Aorta (tissue), 5 donors: ENCODE measurements around the gene DRGX. TPM values are rescaled to one million over a fixed set of nuclear protein-coding genes. Genes with fewer than 3 reads are reported as not detected.

Experiments used
- ATAC-seq: fragments of 200-7000 bp; cut with Tn5 transposase; one replicate; pipeline ENCODE4 v1.9.1; 2022; ENCODE audit warnings: moderate library complexity; ENCODE audit not compliant: low FRiP score
- DNase-seq, 2 donors: peaks; one replicate each; pipeline ENCODE4 v3.0.0-alpha.2; 2020
- H3K27ac ChIP-seq, 2 donors: one replicate each; pipeline ENCODE4 v1.5.1; 2013; ENCODE audit warnings: low read length in 2 of 2, mild to moderate bottlenecking in 2 of 2, moderate library complexity in 2 of 2, control low read depth in 1 of 2, inconsistent platforms in 1 of 2, low read depth in 1 of 2
- H3K27me3 ChIP-seq, 2 donors: one replicate each; pipeline ENCODE4 v1.6.1; 2013; ENCODE audit warnings: control low read depth in 1 of 2, low read length in 1 of 2, mild to moderate bottlenecking in 1 of 2, moderate library complexity in 1 of 2; ENCODE audit not compliant: insufficient read depth in 2 of 2, control insufficient read depth in 1 of 2
- H3K36me3 ChIP-seq, 2 donors: one replicate each; pipeline ENCODE4 v1.6.1; 2013; ENCODE audit warnings: control low read depth in 1 of 2, low read length in 1 of 2, mild to moderate bottlenecking in 1 of 2; ENCODE audit not compliant: insufficient read depth in 2 of 2, control insufficient read depth in 1 of 2
- H3K4me1 ChIP-seq, 2 donors: one replicate each; pipeline ENCODE4 v1.6.1; 2013; ENCODE audit warnings: low read length in 2 of 2, control low read depth in 1 of 2, mild to moderate bottlenecking in 1 of 2, moderate library complexity in 1 of 2; ENCODE audit not compliant: insufficient read depth in 2 of 2, control insufficient read depth in 1 of 2
- H3K4me3 ChIP-seq, 2 donors: one replicate each; pipeline ENCODE4 v1.5.1; 2013; ENCODE audit warnings: low read length in 2 of 2, control low read depth in 1 of 2, mild to moderate bottlenecking in 1 of 2
- H3K9me3 ChIP-seq: one replicate; pipeline ENCODE4 v1.6.1; 2013; ENCODE audit warnings: mild to moderate bottlenecking, low read length; ENCODE audit not compliant: control insufficient read depth
- WGBS, 2 donors: extraction: QIAGEN DNeasy Blood & Tissue Kit; methylation state at CpG; one replicate each; pipeline ENCODE4 v1.1.7; 2013; 5-methylcytosine and 5-hydroxymethylcytosine counted together
- intact Hi-C, 2 donors: fragments of 100-400 bp; cut with DNase I; formaldehyde crosslinking; loops; one replicate each; pipeline versions ENCODE4 v1.14.2 to v1.15.0; 2022
- polyA plus RNA-seq, 2 donors: library from polyadenylated mRNA; stranded (reverse); fragments of 200-250 nt; gene quantifications; one replicate each; pipeline ENCODE4 v1.2.3, GENCODE V29; 2013
- total RNA-seq, 2 donors: library from RNA; stranded (reverse); fragmentation: NEBNext Ultra II Directional; extraction: Animal tissue kit (Norgen Biotek cat#: 25700); gene quantifications; one replicate each; pipeline ENCODE4 v1.2.1, GENCODE V29; 2021
- donor health status: healthy with polysubstance abuse.
- donor health status: Bipolar disorder and iron deficiency.
- donor health status: DM: no; HTN: no; CAD: no.
- donor health status: DM: no; HTN: no; CAD: no.
- donor health status: DM: yes; HTN: yes; CAD: no.

The DRGX gene
- total and polyA plus RNA-seq, 4 donors, result not detected

- H3K27me3 ChIP-seq, result no peaks in the 10 kb centered on the region
- intact Hi-C loops, result no loop called here
- DNase-seq, result no peak
- no peaks in the 10 kb centered on the region for H3K9me3 ChIP-seq
- no peak for ATAC-seq
- H3K27ac ChIP-seq, result no peak overlapping the region
- H3K4me1 ChIP-seq, result no peaks in the 10 kb centered on the region
- H3K36me3 ChIP-seq, result no peaks in the 10 kb centered on the region
- 62 to 68% methylated on average over 13 of the region's 13 CpGs for WGBS, 2 donors
- H3K4me3 ChIP-seq, result no peak overlapping the region
Measured at GRCh38 chr10:49379596-49380410, 16.1 kb downstream of the DRGX start.

DNA sequence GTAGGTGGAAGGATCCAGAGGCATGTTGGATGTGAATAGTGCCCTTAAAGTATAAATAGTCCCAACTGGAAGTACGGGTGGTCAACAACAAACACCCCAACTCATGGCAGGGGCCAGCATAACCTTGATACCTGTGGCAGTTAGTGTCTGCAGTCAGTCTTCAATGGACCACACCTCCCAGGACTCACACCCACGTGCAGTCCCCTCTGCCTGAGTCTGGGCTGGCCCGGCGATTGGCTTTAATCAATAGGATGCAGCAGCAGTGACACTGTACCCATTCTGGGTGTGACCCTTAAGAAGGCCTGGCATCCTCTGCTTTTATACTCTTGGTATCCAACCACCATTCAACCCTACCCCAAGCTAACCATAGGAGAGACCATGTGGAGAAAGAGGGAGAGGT, 18.6 kb downstream of the DRGX start:
- H3K36me3 ChIP-seq, result no peaks in the 10 kb centered on the region
- no peak for ATAC-seq
- no peak for DNase-seq
- no peak overlapping the region for H3K27ac ChIP-seq
- WGBS, 2 donors, result 72 to 76% methylated on average over 4 of the region's 4 CpGs
- no peaks in the 10 kb centered on the region for H3K4me1 ChIP-seq
- intact Hi-C loops, result no loop called here
- H3K9me3 ChIP-seq, result no peaks in the 10 kb centered on the region
- H3K4me3 ChIP-seq, result no peak overlapping the region
- H3K27me3 ChIP-seq, result no peaks in the 10 kb centered on the region

- intact Hi-C loops, result no loop called here
- Histone ChIP-seq H3K4me1 (no peaks in the 10 kb centered on the region), H3K27me3 (no peaks in the 10 kb centered on the region), H3K36me3 (no peaks in the 10 kb centered on the region), H3K4me3 (no peak overlapping the region), H3K9me3 (peaks cover 1% of the 10 kb centered on the region), H3K27ac (no peak overlapping the region)
- ATAC-seq, result no peak
- DNase-seq, result peak in 1 of 2 donors; percentile 20
- WGBS, 2 donors, result 57 to 64% methylated on average over 3 of the region's 3 CpGs
Measured at GRCh38 chr10:49375611-49376010, 20.3 kb downstream of the DRGX start.

DNA sequence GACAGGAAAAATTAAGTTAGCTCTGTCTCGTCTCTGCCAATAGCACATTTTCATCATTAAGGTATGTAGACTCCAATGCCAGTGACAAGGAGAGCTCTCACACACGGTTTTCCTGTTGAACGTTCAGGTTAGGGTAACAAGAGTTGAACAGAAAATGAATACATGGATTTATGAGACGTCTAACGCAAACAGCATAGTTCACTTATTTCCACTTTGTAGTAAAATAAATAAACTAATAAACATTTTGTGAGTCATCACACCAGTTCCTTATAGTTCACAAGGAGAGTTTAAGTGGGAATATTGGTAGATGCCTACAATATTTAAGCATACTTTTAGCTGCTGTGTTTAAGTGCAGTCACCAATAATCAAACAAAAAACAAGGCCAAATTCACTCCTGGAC, 21.1 kb downstream of the DRGX start:
- Histone ChIP-seq H3K9me3 (peaks cover 1% of the 10 kb centered on the region), H3K27ac (no peak overlapping the region), H3K27me3 (no peaks in the 10 kb centered on the region), H3K4me3 (no peak overlapping the region), H3K4me1 (no peaks in the 10 kb centered on the region), H3K36me3 (no peaks in the 10 kb centered on the region)
- WGBS, 2 donors, result 60 to 67% methylated on average over 5 of the region's 5 CpGs
- ATAC-seq (no peak), DNase-seq (no peak)
- intact Hi-C loops, result no loop called here

- Histone ChIP-seq H3K27me3 (no peaks in the 10 kb centered on the region), H3K4me1 (no peaks in the 10 kb centered on the region), H3K36me3 (no peaks in the 10 kb centered on the region), H3K9me3 (peaks cover 1% of the 10 kb centered on the region), H3K27ac (no peak overlapping the region), H3K4me3 (no peak overlapping the region)
- ATAC-seq (no peak), DNase-seq (no peak)
- WGBS, 2 donors, result 86 to 90% methylated on average over 5 of the region's 5 CpGs
- intact Hi-C loops, result no loop called here
Measured at GRCh38 chr10:49373361-49373760, 22.5 kb downstream of the DRGX start.

- DNase-seq, result peak in 1 of 2 donors; percentile 19
- no peak for ATAC-seq
- Histone ChIP-seq H3K4me1 (no peaks in the 10 kb centered on the region), H3K27me3 (no peaks in the 10 kb centered on the region), H3K9me3 (peaks cover 1% of the 10 kb centered on the region), H3K36me3 (no peaks in the 10 kb centered on the region), H3K4me3 (no peak overlapping the region), H3K27ac (no peak overlapping the region)
- intact Hi-C loops, result no loop called here
- 72 to 77% methylated on average over 3 of the region's 3 CpGs for WGBS, 2 donors
Measured at GRCh38 chr10:49371967-49372366, 23.9 kb downstream of the DRGX start.

DNA sequence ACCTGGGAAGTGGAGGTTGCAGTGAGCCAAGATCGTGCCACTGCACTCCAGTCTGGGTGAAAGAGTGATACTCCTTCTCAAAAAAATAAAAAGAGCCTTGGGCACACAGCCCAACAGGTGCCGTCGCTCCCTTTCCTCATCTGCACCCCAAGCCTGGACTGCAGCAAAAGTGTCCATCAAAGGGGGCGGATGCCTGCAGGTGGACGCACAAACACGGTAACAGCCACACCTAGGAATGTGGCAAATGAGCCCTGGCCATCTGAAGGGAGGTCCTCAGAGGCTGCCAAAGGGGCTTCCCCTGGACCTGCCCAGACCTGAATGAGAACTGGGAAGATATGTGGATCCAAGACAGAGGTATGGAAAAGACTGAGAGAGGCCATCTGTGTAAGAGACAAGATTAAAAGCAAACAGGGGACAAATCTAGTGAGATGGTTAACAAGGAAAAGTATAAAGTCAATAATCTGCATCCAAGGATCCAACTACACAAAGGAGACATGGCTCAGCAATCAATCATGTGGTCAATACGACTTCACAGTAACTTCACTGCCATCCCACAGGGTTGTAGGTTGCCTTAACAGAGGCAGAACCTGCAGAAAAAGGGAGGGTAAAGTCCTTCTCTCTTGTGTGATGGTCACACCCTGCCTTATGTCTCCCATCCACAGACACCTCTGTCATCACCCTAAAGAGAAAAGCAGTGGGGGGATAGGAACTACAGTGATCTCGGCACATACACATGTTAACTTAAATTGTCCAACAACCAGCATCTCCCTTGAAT, 25.4 kb downstream of the DRGX start:
- peak in 1 of 2 donors; percentile 15 for DNase-seq
- no peak overlapping the region for H3K4me3 ChIP-seq
- no peak for ATAC-seq
- H3K27ac ChIP-seq, result no peak overlapping the region
- H3K9me3 ChIP-seq, result peaks cover 1% of the 10 kb centered on the region
- no peaks in the 10 kb centered on the region for H3K4me1 ChIP-seq
- H3K36me3 ChIP-seq, result no peaks in the 10 kb centered on the region
- H3K27me3 ChIP-seq, result no peaks in the 10 kb centered on the region
- intact Hi-C loops, result no loop called here
- WGBS, 2 donors, result 81 to 87% methylated on average over 8 of the region's 8 CpGs

DNA sequence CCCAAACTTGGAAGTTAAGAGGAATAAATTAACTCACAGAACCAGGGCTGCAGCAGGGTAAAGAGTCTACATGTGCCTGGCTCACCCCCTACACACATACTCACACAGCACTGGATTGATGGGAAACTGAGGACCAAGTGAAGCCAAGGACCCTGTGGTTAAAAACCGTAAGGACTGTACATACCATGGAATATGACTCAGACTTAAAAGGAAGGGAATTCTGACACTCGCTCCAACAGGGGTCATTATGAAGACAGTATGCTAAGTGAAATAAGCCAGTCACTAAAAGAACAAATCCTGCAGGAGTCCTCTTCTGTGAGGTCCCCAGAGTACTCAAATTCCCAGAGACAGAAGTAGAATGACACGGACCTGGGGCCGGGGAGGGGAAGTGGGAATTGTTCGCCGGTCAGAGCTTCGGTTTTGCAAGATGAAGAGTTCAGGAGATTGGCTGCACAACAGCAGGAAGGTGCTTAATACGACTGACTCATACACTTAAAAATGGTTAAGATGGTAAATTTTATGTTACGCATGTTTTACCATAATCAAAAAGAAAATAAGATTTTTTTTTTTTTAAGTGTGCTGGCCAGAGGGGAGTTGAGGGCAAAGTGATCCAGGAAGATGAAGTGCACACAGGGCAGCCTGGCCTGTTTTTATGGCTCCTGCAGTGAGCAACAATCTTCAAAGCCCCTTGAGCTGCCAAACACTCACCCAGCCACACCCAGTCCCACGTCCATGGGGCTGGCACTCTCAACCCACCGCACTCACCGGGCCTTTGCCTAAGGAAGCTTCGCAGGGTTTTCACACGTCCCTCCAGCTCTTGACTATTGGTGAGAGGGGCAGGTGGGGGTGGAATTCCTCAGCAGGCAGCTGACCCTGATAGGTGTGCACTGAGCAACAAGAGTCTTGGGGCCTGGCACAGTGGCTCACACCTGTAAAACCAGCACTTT, 26.4 kb downstream of the DRGX start:
- no peaks in the 10 kb centered on the region for H3K27me3 ChIP-seq
- H3K4me1 ChIP-seq, result no peaks in the 10 kb centered on the region
- WGBS, 2 donors, result 51 to 52% methylated on average over 14 of the region's 14 CpGs
- intact Hi-C loops, result no loop called here
- no peak overlapping the region for H3K27ac ChIP-seq
- peaks cover 1% of the 10 kb centered on the region for H3K9me3 ChIP-seq
- ATAC-seq (no peak), DNase-seq (peak in 1 of 2 donors; percentile 31)
- no peak overlapping the region for H3K4me3 ChIP-seq
- H3K36me3 ChIP-seq, result no peaks in the 10 kb centered on the region
